Osteocyte (in vitro differentiated cells): ENCODE data around the gene SIN3B. TPM values are rescaled to one million over a fixed set of nuclear protein-coding genes. Genes with fewer than 3 reads are reported as not detected.
"Not testable (repeated sequence)": the region's sequence is repeated elsewhere in the genome, so short reads cannot be mapped to it uniquely, and the experiment has no call there.

Experiments used
- DNase-seq: peaks from one replicate; pipeline ENCODE4 v3.0.0; 2021; ENCODE audit warnings: mixed read lengths; ENCODE audit not compliant: unreplicated experiment; ENCODE audit errors: extremely low spot score
- H3K27ac Mint-ChIP-seq: one replicate; pipeline ENCODE4 v1.8.0; 2021; ENCODE audit warnings: mild to moderate bottlenecking, mixed read lengths; ENCODE audit not compliant: unreplicated experiment
- H3K27me3 Mint-ChIP-seq: one replicate; pipeline ENCODE4 v1.8.0; 2021; ENCODE audit warnings: mixed read lengths; ENCODE audit not compliant: unreplicated experiment
- H3K36me3 Mint-ChIP-seq: one replicate; pipeline ENCODE4 v1.8.0; 2021; ENCODE audit warnings: mixed read lengths; ENCODE audit not compliant: unreplicated experiment
- H3K4me1 Mint-ChIP-seq: one replicate; pipeline ENCODE4 v1.8.0; 2021; ENCODE audit warnings: mixed read lengths; ENCODE audit not compliant: unreplicated experiment
- H3K4me3 Mint-ChIP-seq: one replicate; pipeline ENCODE4 v1.8.0; 2021; ENCODE audit warnings: mild to moderate bottlenecking, moderate library complexity, mixed read lengths; ENCODE audit not compliant: unreplicated experiment
- H3K9me3 Mint-ChIP-seq: one replicate; pipeline ENCODE4 v1.8.0; 2021; ENCODE audit warnings: mixed read lengths; ENCODE audit not compliant: unreplicated experiment
- total RNA-seq: library from RNA; stranded (reverse); gene quantifications from 2 replicates; pipeline ENCODE4 v1.2.1, GENCODE V29; 2021
- TF ChIP-seq, protein P1 (sequence below): fragments of 200-600 bp; sonication (generic); IDR thresholded peaks from 2 replicates; pipeline ENCODE4 v1.5.0; 2021; ENCODE audit warnings: antibody characterized with exemption, mild to moderate bottlenecking, moderate library complexity

Gene SIN3B
- total RNA-seq, 1 donor from 2014 or later, result 80.0 TPM

- H3K9me3 Mint-ChIP-seq, result peaks cover 13% of the 10 kb centered on the region
- H3K4me3 Mint-ChIP-seq, result no peak overlapping the region
- no peak overlapping the region for H3K27ac Mint-ChIP-seq
- TF ChIP-seq, protein P1, sequence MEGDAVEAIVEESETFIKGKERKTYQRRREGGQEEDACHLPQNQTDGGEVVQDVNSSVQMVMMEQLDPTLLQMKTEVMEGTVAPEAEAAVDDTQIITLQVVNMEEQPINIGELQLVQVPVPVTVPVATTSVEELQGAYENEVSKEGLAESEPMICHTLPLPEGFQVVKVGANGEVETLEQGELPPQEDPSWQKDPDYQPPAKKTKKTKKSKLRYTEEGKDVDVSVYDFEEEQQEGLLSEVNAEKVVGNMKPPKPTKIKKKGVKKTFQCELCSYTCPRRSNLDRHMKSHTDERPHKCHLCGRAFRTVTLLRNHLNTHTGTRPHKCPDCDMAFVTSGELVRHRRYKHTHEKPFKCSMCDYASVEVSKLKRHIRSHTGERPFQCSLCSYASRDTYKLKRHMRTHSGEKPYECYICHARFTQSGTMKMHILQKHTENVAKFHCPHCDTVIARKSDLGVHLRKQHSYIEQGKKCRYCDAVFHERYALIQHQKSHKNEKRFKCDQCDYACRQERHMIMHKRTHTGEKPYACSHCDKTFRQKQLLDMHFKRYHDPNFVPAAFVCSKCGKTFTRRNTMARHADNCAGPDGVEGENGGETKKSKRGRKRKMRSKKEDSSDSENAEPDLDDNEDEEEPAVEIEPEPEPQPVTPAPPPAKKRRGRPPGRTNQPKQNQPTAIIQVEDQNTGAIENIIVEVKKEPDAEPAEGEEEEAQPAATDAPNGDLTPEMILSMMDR, result no peak
- no peaks in the 10 kb centered on the region for H3K36me3 Mint-ChIP-seq
- no peak for DNase-seq
- H3K4me1 Mint-ChIP-seq, result no peaks in the 10 kb centered on the region
- H3K27me3 Mint-ChIP-seq, result no peaks in the 10 kb centered on the region
These were observed 39.1 kb upstream of the SIN3B start for GRCh38 chr19:16790051-16790450.

DNA sequence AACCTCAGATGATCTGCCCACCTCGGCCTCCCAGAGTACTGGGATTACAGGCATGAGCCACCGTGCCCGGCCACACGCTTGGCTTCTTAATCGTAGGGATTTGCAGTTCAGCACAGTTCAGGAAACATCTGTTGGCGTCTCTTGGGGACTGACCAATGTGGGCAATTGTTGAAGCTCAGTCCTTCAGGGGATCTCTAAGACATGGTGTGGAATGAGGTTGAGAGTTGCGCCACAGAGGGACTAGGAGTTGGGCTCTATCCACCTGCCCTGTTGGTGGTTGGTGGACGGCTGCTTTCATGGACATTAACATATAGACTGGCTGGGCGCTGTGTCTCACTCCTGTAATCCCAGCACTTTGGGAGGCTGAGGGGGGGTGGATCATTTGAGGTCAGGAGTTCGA is 37.3 kb upstream of the SIN3B start:
- Mint-ChIP-seq H3K4me1 (no peaks in the 10 kb centered on the region), H3K27ac (no peak overlapping the region), H3K27me3 (no peaks in the 10 kb centered on the region), H3K9me3 (peaks cover 13% of the 10 kb centered on the region), H3K4me3 (no peak overlapping the region), H3K36me3 (no peaks in the 10 kb centered on the region)
- TF ChIP-seq, protein P1, result no peak
- no peak for DNase-seq

DNA sequence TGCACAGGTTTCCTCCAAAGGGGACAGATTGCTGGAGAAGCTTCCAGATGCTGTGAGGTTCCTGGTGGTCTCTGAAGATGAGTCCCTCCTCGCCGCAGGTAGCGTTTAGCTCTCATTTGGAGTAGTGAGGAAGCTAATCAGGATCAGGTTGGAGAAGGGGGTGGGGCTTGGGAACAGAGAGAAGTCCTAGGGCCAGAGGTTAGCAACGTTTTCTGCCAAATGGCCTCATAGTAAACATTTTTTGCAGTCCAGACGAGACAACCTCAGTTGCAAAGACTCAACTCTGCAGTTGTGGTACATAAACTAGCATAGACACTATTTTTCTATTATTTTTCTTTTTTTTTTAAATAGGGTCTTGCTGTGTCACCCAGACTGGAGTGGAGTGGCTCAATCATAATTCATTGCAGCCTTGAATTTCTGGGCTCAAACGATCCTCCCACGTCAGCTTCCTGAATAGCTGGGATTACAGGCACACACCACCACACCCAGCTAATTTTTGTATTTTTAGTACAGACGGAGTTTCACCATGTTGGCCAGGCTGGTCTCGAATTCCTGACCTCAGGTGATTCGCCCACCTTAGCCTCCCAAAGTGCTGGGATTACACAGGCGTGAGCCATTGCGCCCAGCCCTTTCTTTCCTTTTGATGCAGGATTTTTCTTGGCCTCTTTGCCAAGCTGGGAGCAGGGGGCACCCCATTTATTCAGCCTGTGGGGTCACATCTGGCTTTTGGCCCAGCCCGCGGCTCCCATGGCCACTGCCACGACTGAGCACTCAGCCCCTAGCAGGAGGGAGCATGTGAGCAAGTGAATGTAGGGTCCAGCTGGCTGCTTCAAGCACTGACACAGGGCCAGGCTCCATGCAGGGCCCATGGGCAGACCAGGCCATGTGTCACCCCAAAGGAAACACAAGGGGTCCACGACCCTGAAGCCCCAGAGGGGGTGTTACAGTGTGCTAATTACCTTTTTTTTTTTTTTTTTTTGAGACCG is 34.4 kb upstream of the SIN3B start:
- H3K27ac Mint-ChIP-seq, result no peak overlapping the region
- H3K36me3 Mint-ChIP-seq, result no peaks in the 10 kb centered on the region
- H3K9me3 Mint-ChIP-seq, result peaks cover 3% of the 10 kb centered on the region
- H3K27me3 Mint-ChIP-seq, result no peaks in the 10 kb centered on the region
- no peaks in the 10 kb centered on the region for H3K4me1 Mint-ChIP-seq
- H3K4me3 Mint-ChIP-seq, result no peak overlapping the region
- TF ChIP-seq, protein P1, result no peak
- DNase-seq, result no peak

DNA sequence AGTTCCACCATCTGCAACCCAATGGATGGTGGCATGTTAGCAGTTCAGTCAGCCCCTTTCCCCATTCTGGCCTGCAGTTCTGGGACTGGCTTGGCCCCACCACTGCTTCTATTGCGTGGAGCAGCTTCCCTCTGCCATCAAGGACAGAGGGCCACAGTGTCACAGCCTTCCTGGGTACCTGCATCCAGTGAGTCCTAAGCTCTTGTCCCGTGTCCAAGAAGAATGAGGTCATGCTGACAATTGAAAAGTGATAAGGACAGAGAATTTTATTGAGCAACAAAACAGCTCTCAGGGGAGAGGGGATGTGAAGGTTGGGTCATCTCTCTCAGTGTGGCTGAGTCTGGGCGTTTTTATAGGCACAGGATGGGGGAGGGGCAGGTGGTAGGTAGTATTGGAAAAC is 33.5 kb upstream of the SIN3B start:
- Mint-ChIP-seq H3K36me3 (no peaks in the 10 kb centered on the region), H3K27ac (no peak overlapping the region)
- DNase-seq, result no peak

DNA sequence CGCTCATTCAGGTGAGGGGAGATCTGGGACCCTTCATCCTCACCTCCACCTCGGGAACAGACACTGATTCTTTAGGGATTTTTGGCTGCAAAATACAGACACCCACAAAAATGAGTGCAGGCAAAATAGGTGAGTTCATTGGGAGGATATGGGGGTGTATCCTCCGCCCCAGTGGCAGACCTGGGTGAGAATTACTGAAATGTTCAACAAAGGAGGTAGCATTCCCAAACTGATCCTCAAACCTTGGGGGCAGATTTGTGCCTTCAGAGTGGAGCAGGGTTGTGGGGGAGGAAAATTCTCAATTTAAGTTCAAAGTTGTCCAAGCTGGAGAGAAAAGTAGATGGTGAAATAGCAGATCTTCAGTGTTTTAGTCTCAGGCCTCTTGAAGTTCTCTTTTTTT is 31.3 kb upstream of the SIN3B start:
- no peak for DNase-seq
- TF ChIP-seq, protein P1, result no peak
- no peak overlapping the region for H3K27ac Mint-ChIP-seq
- H3K9me3 Mint-ChIP-seq, result no peaks in the 10 kb centered on the region
- H3K36me3 Mint-ChIP-seq, result no peaks in the 10 kb centered on the region
- no peaks in the 10 kb centered on the region for H3K27me3 Mint-ChIP-seq
- no peak overlapping the region for H3K4me3 Mint-ChIP-seq
- peaks cover 4% of the 10 kb centered on the region for H3K4me1 Mint-ChIP-seq

More for the DNA sequence above, 33.5 kb upstream of the SIN3B start:
- H3K4me1 Mint-ChIP-seq, result no peaks in the 10 kb centered on the region
- H3K9me3 Mint-ChIP-seq, result no peaks in the 10 kb centered on the region
- H3K27me3 Mint-ChIP-seq, result no peaks in the 10 kb centered on the region
- H3K4me3 Mint-ChIP-seq, result no peak overlapping the region
- TF ChIP-seq, protein P1, result no peak

DNA sequence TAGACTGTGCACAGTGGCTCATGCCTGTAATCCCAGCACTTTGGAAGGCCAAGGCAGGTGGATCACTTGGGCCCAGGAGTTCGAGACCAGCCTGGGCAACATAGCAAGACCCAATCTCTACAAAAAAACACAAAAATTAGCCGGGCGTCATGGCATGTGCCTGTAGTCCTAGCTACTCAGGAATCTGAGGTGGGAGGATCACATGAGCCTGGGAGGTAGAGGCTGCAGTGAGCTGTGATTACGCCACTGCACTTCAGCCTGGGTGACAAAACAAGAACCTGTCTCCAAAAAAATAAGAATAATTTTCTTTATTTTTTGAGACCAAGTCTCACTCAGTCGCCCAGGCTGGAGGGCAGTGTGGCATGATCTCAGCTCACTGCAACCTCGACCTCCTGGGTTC is 30.9 kb upstream of the SIN3B start:
- H3K4me3 Mint-ChIP-seq, H3K4me1 Mint-ChIP-seq, H3K9me3 Mint-ChIP-seq, H3K27me3 Mint-ChIP-seq, DNase-seq, H3K36me3 Mint-ChIP-seq, H3K27ac Mint-ChIP-seq: not testable (repeated sequence)
